Hepatocyte (in vitro differentiated cells): ENCODE data around the gene EPHB1. TPM values are rescaled to one million over a fixed set of nuclear protein-coding genes. Genes with fewer than 3 reads are reported as not detected.

Experiments used
- DNase-seq: peaks from one replicate; pipeline ENCODE4 v3.0.0-alpha.2; 2016; ENCODE audit warnings: low spot score
- H2AFZ ChIP-seq: fragments of 200-600 bp; sonication (generic); 2 replicates; pipeline ENCODE4 v1.6.0; 2016; ENCODE audit warnings: antibody characterized with exemption, mild to moderate bottlenecking
- H3K27ac ChIP-seq: fragments of 200-600 bp; sonication (generic); 2 replicates; pipeline ENCODE4 v1.5.1; 2016; ENCODE audit warnings: mild to moderate bottlenecking
- H3K27me3 ChIP-seq: fragments of 200-600 bp; sonication (generic); 2 replicates; pipeline ENCODE4 v1.6.1; 2016
- H3K36me3 ChIP-seq: fragments of 200-600 bp; sonication (generic); replicated peaks from 2 replicates; pipeline ENCODE4 v1.5.1; 2016; ENCODE audit warnings: low read depth; ENCODE audit not compliant: insufficient read depth
- H3K4me1 ChIP-seq: fragments of 200-600 bp; sonication (generic); 2 replicates; pipeline ENCODE4 v1.5.1; 2016; ENCODE audit warnings: mild to moderate bottlenecking, moderate library complexity; ENCODE audit not compliant: insufficient read depth
- H3K4me2 ChIP-seq: fragments of 200-600 bp; sonication (generic); 2 replicates; pipeline ENCODE4 v1.6.0; 2016
- H3K4me3 ChIP-seq: fragments of 200-600 bp; sonication (generic); 2 replicates; pipeline ENCODE4 v1.5.1; 2016; ENCODE audit warnings: mild to moderate bottlenecking
- H3K79me2 ChIP-seq: fragments of 200-600 bp; sonication (generic); 2 replicates; pipeline ENCODE4 v1.6.0; 2017; ENCODE audit warnings: mild to moderate bottlenecking
- H3K9me2 ChIP-seq: fragments of 200-600 bp; sonication (generic); replicated peaks from 2 replicates; pipeline ENCODE4 v1.6.0; 2017; ENCODE audit warnings: mild to moderate bottlenecking; ENCODE audit not compliant: insufficient read depth
- H3K9me3 ChIP-seq: fragments of 200-600 bp; sonication (generic); 2 replicates; pipeline ENCODE4 v1.5.1; 2016; ENCODE audit warnings: low read depth, mild to moderate bottlenecking
- H4K20me1 ChIP-seq: fragments of 200-600 bp; sonication (generic); 2 replicates; pipeline ENCODE4 v1.6.0; 2016; ENCODE audit warnings: mild to moderate bottlenecking; ENCODE audit not compliant: insufficient read depth, poor library complexity, severe bottlenecking
- CTCF ChIP-seq: fragments of 200-600 bp; sonication (generic); IDR thresholded peaks from 2 replicates; pipeline ENCODE4 v1.5.1; 2016; ENCODE audit warnings: antibody characterized with exemption, mild to moderate bottlenecking; ENCODE audit not compliant: poor library complexity
- EZH2 ChIP-seq: fragments of 200-600 bp; sonication (generic); IDR thresholded peaks from 2 replicates; pipeline ENCODE4 v1.6.1; 2016; ENCODE audit warnings: antibody characterized with exemption, mild to moderate bottlenecking, borderline replicate concordance
- EZH2phosphoT487 ChIP-seq: fragments of 200-600 bp; sonication (generic); IDR thresholded peaks from one replicate; pipeline ENCODE4 v1.6.1; 2018; ENCODE audit warnings: antibody characterized with exemption, mild to moderate bottlenecking, low read depth, moderate library complexity; ENCODE audit not compliant: unreplicated experiment, severe bottlenecking
- WGBS: methylation state at CpG from one replicate; pipeline ENCODE4 v1.1.6; 2016; ENCODE audit warnings: low lambda C conversion rate; ENCODE audit errors: missing lambda C conversion rate; 5-methylcytosine and 5-hydroxymethylcytosine counted together
- polyA plus RNA-seq: library from polyadenylated mRNA; unstranded; fragments of >200 nt; fragmentation: Nextera tagmentation; extraction: Ambion mirVana; gene quantifications from 2 replicates; pipeline ENCODE4 v1.2.1, GENCODE V29; 2016
- total RNA-seq: library from RNA; depleted of rRNA; stranded (reverse); fragments of >200 nt; gene quantifications from 2 replicates; pipeline ENCODE4 v1.2.3, GENCODE V29; 2014

The EPHB1 gene
- total and polyA plus RNA-seq, 2 experiments from 2014 or later, result 3.3 to 5.6 TPM

DNA sequence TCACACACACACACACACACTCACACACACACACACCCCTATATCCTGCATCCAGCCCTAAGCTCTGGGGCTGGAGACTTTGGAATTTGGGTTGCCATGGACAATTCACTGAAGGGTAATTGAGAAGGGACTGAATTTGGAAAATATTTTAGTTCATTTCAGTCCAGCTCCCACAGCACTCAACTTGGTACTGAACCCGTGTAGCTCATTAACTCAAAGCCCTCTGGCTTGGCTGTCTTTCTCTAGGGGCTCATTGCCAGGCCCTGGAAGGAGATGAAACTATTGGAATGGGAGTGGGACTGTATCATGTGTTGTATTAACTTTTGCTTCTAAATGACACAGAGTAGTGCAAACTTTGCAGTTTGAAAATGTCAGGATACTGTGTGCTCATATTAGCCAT is 157.3 kb downstream of the EPHB1 start:
- H3K4me1 ChIP-seq, result no peaks in the 10 kb centered on the region
- no peaks in the 10 kb centered on the region for H4K20me1 ChIP-seq
- no peaks in the 10 kb centered on the region for H3K36me3 ChIP-seq
- H3K4me2 ChIP-seq, result no peak overlapping the region
- H3K9me2 ChIP-seq, result no peaks in the 10 kb centered on the region
- no peaks in the 10 kb centered on the region for H3K79me2 ChIP-seq
- no peak overlapping the region for H3K27ac ChIP-seq
- H2AFZ ChIP-seq, result no peak overlapping the region
- no peak overlapping the region for H3K4me3 ChIP-seq
- no peak for TF ChIP-seq EZH2phosphoT487
- no peak for DNase-seq
- no peaks in the 10 kb centered on the region for H3K27me3 ChIP-seq
- no peaks in the 10 kb centered on the region for H3K9me3 ChIP-seq
- 75% methylated on average over 1 of the region's 1 CpG for WGBS

GRCh38 chr3:134955874-134956273 is 160.8 kb downstream of the EPHB1 start:
- H2AFZ ChIP-seq, result no peak overlapping the region
- 78% methylated on average over 2 of the region's 2 CpGs for WGBS
- TF ChIP-seq CTCF (no peak), EZH2phosphoT487 (no peak), EZH2 (no peak)
- no peaks in the 10 kb centered on the region for H3K9me3 ChIP-seq
- no peak overlapping the region for H3K4me2 ChIP-seq
- H3K27me3 ChIP-seq, result no peaks in the 10 kb centered on the region
- no peak for DNase-seq
- H3K9me2 ChIP-seq, result no peaks in the 10 kb centered on the region
- no peak overlapping the region for H3K27ac ChIP-seq
- H4K20me1 ChIP-seq, result no peaks in the 10 kb centered on the region
- H3K36me3 ChIP-seq, result no peaks in the 10 kb centered on the region
- no peak overlapping the region for H3K4me3 ChIP-seq
- no peaks in the 10 kb centered on the region for H3K79me2 ChIP-seq
- no peaks in the 10 kb centered on the region for H3K4me1 ChIP-seq

- Histone ChIP-seq H3K4me3 (no peak overlapping the region), H3K27me3 (no peaks in the 10 kb centered on the region), H3K79me2 (no peaks in the 10 kb centered on the region), H3K36me3 (no peaks in the 10 kb centered on the region), H3K4me1 (no peaks in the 10 kb centered on the region), H4K20me1 (no peaks in the 10 kb centered on the region), H3K27ac (no peak overlapping the region), H3K9me2 (no peaks in the 10 kb centered on the region), H3K4me2 (no peak overlapping the region), H2AFZ (no peak overlapping the region), H3K9me3 (no peaks in the 10 kb centered on the region)
- WGBS, result 91% methylated on average over 2 of the region's 2 CpGs
- TF ChIP-seq EZH2 (no peak), CTCF (no peak), EZH2phosphoT487 (no peak)
- no peak for DNase-seq
Observed at GRCh38 chr3:134956395-134956794, 161.3 kb downstream of the EPHB1 start.

GRCh38 chr3:134956844-134957243 is 161.8 kb downstream of the EPHB1 start:
- DNase-seq, result no peak
- Histone ChIP-seq H4K20me1 (no peaks in the 10 kb centered on the region), H3K9me3 (no peaks in the 10 kb centered on the region), H3K9me2 (no peaks in the 10 kb centered on the region), H3K4me2 (no peak overlapping the region), H2AFZ (no peak overlapping the region), H3K27ac (no peak overlapping the region), H3K79me2 (no peaks in the 10 kb centered on the region), H3K36me3 (no peaks in the 10 kb centered on the region), H3K4me3 (no peak overlapping the region), H3K27me3 (no peaks in the 10 kb centered on the region), H3K4me1 (no peaks in the 10 kb centered on the region)
- TF ChIP-seq EZH2 (no peak), CTCF (no peak), EZH2phosphoT487 (no peak)
- 29% methylated on average over 1 of the region's 1 CpG for WGBS
